C4-2B (cell line): Measurements from ENCODE around the gene TSACC.

Experiments used
- CTCF ChIP-seq: fragments of 450-650 bp; conservative IDR thresholded peaks from 2 replicates; pipeline ENCODE4 v1.5.1; 2017; ENCODE audit warnings: mild to moderate bottlenecking
- ZFX ChIP-seq: fragments of 450-650 bp; IDR thresholded peaks from 2 replicates; pipeline ENCODE4 v1.6.1; 2017

- TF ChIP-seq CTCF (no peak), ZFX (no peak)
Observed at GRCh38 chr1:156391701-156392100, 53.4 kb downstream of the TSACC start.
